DMS53 (cell line): ENCODE data around the gene MAST4.

ENCODE experiments used
- DNase-seq: peaks from one replicate; lab custom pipeline; 2025; lab: John Stamatoyannopoulos, UW

Gene MAST4

DNA sequence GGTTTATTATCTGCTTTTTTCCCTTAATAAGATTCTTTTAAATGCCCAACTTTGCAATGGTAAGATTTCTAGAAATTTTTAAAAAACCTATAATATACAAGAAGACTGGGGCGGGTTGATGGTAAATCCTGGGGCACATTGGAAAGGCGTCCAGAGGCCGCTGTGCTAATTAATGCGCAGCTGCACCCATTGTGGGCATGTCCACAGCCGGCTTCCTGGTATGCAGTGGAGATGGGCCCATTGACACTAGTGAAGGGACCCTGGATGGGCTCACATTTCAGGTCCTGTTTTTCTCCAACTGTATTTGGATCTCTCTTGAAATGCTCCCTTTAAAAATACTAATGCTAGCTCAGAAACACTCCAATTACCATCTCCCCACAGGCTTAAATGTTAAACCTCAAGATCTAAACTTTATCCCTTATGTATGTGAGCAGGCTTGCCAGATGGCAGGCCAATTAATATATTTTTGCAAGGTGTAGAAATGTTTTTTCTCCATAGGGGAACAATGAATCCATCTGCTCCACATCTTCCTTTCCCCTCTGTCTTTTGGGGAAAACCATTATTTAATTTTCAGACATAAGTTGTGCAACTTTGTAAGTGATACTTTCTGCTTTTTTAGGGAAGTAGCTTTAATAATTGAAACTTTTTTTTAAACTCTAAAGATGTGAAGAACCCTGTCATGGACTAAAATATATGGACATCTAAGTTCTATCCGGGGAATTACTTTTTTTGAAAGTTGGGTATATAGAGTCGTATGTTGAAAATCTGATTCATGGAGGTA, 423.1 kb downstream of the MAST4 start:
- no peak for DNase-seq

DNA sequence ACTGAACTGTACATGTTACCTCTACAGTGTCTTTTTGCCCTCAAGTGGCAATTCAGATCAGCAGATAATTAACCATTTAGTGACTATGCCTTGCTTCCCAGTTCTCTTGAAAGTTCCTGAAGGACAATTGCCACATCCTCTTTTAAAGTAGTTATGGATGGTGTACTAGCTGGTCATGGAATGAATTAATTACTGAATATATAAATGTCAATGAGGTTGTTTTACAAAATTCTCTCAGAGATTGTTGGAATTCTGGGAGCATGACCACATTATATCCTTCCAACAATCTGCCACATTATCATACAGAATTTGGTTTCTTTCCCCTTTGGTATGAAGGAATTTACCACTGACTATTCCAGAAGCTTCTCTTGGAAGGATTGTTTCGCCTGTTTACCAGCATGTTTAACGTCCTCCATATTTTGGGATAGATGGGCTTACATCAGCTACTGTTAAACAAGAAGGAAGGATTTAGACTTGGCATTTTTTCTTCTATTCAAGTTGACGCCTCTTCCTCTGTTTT, 424.0 kb downstream of the MAST4 start:
- DNase-seq, result no peak

DNA sequence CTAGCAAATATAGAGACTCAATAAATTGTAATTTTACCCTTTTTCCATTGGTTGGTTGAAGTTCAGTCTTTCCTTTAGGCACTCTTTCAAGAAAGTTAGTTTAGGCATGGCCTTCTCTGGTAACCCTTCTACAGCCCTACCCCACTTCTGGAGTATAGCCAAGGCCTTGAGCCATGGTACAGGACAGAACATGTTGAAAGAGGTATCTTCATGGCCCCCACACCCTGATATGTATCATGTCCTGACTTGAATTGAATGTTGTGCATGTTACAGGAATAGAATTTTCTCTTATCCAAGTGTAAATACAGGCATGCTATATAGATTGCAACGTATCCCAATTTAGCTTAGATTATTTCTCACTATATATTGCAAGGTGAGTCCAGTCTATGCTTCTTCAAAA, 424.8 kb downstream of the MAST4 start:
- no peak for DNase-seq

DNA sequence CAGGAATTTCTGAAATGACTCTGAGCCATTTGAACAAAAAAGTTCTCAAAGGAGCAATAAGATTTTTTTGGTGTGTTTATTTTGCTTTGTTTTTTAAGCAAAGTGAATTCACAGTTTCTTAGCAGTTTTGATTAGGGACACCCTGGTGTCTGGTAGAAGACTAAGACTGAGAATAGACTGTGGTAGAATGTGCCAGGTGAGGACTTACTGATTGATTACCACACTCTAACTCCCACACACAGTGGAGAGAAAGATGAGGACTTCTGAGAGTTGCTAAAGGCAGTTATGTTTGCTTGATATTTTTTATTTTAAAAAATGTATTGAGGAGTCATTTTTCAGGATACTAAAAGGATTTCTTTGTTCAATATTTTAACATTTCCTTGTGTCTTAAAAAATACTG, 425.3 kb downstream of the MAST4 start:
- no peak for DNase-seq

DNA sequence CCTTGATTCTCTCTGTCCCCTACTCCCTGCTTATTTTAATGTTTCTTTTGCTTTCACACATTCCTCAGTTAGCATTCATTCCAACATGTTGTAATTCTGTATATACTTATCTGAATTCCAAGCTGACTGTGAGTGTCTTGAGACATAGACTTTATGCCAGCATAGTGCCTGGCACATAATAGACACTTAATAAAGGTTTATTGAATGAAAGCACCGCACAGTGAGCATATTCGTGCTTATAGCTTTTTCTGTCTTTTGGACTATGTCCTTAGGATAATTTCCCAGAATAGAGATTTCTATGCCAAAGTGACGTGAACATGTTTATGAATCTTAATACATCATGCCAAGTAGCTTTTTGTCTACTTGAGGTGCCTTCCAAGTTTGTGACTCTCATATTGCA, 425.8 kb downstream of the MAST4 start:
- DNase-seq, result no peak

DNA sequence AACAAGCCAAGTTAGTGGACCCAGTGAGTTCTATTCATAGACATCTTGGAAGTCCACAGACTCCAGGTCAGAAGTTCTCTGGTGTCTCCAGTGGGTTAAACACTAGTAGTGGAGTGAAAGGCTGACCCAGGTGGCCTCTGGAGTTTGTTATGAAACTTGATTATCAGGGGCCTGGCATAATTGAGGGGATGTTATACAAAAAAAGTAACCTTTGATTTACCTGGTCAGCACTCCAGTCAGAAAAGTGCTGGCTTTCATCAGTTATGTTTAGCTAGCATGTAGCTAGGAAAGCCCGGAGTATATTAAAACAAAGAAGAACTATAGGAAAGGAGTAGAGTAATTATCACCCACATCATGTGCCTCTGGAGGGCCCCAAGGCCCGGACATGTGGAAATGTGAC, 429.3 kb downstream of the MAST4 start:
- no peak for DNase-seq

DNA sequence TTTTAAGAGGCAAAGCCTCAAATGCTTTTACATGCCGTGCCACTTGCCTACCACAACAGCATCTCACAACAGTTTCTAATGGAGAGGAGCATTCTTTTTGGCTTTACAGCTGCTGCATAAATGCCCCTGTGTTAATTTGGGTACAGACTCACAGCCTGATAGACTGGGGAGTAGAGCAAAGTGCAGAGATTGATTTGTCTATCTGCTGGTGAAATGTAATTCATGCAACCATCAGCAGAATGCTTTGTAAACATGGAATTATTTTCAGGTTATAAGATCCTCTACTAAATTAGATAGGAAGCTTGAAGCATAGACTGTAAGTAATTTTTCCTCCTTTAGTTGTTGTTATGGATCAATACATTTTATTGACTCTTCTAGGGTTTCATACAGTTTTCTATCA, 430.1 kb downstream of the MAST4 start:
- DNase-seq, result no peak

DNA sequence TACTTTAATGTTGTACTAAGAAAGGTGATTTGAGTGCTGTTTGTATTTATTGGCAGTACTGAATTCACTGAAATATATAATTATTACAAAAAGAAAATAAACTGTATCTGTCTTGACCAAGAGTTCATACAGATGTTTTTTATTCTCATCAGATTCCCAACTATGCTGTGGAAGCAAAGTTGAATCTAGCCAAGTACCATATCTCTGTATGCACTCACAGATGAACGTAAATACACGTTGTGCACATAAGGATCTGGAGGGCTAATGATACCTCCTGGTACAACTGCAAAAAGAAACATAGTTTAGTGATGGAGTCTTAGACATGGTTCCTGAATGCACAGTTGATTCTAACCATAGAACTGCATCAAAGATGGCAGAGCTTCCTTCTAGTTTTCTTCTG, 431.0 kb downstream of the MAST4 start:
- no peak for DNase-seq

DNA sequence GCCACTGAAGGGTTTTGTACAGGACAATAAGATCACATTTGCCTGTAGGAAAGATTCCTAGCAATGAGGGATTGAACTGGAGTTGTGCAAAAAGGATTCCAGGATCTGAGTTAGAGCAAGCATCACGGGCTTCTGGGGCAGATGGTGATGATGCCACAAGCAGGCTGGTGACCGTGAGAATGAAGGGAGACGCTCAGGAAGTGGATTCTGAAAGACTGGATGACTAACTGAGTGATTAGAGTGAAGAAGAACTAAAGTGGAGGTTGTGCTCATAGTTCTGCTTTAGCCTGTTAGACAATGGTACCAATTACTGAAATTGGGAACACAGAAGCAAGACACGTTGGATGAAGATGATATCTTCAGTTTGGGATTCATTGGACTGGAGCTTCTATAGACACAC, 432.2 kb downstream of the MAST4 start:
- DNase-seq, result no peak

DNA sequence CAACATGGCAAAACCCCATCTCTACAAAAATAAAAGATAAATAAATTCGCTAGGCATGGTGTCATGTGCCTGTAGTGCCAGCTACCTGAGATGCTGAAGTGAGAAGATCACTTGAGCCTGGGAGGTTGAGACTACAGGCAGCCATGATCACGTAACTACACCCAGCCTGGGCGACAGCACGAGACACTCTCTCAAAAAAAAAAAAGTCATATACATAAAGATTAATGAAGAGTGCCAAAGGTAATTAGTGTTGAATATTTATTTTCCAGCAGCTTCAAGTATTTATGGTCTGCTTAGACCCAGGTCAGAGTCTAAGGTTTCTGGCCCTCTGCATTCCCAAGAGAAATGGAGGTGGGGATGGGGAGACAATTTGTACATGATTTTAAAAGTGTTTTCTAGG, 432.7 kb downstream of the MAST4 start:
- no peak for DNase-seq

DNA sequence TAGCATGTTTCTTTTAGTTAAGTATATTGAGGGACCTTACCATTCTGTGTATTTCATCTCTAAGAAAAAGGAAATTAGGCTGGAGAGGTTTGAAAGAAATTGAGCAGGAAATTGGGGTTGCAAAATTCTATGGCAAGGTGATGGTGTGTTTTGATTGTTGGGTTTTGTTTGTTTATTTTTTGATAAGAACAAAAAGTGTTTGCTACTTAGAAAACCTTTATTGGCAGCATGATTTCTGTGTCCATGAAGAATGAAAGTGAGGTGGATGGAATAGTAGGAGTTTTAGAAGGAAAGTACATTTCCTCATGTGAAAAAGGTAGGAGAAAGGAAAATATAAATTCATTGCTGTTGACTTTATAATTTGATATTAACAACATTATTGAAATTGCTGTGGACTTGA, 433.3 kb downstream of the MAST4 start:
- DNase-seq, result no peak

DNA sequence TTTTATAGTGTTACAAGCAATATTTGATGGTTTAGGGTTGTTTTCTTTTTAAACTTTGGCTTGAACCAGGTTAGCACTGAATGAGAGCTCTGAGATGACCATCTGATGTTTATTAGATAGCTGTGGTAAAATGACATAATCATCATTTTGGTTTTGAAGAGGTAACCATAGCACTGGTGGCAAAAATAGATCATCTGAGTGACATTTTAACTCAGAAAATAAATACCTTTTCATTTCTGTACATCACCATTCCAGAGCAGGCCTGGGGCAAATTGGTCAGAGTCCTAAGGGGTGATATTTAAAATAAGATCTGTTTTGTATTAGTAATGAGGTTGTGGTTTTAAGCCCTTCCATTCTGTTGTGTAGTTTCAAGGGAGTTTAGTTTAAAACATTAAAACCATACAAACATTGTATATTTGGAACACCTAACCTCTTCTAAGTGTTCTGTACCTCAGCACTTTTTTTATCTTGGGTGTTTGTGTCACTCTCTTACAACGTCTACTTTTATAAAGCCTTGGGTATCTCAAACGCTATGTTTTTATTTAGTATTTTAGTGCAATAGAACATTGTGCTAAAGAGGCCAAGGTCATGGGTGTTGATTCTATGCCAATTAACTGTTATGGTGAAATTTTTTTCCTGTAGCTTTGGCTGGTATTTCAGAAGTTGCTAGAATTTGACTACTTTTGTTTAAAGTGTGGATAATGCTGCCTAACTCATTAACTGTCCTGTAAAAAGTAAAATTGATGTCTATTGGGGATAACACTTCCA, 434.3 kb downstream of the MAST4 start:
- DNase-seq, result no peak

DNA sequence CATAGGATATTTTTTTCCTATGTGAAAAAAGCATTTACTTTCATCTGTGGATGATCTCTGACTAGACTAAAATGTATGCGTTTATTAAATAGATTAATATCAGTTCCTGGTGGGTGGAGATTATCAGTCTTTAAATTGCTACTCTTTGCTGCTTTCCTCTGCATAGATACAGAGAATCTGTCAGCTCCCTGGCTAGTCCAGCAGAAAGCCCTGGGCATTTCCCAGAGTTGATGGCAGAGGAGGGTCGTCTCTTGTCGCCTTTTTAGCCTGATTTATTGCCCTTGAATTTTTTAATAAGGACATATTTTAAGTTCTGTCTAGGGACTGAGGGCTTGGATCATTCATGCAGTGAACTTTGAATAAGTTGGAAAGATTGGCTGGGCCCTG, 434.9 kb downstream of the MAST4 start:
- DNase-seq, result no peak

DNA sequence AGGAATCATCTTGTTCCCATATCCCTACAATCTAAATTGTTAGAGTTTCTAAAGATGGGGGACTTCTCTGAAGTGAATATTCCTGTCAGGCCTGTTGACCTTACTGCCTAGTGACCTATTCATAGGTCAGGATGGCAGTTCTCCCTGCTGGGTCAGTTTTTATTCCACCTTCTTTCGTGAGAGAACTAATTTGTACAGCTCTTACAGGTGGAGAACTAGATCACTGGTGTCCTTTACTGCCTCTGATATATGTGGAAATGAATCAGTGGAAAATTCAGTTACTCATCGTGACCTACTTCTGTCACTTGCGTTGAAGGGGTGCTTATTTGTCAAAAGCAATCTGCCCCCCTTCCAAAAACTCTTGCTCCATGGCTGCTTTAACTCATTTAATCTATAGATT, 435.5 kb downstream of the MAST4 start:
- no peak for DNase-seq

DNA sequence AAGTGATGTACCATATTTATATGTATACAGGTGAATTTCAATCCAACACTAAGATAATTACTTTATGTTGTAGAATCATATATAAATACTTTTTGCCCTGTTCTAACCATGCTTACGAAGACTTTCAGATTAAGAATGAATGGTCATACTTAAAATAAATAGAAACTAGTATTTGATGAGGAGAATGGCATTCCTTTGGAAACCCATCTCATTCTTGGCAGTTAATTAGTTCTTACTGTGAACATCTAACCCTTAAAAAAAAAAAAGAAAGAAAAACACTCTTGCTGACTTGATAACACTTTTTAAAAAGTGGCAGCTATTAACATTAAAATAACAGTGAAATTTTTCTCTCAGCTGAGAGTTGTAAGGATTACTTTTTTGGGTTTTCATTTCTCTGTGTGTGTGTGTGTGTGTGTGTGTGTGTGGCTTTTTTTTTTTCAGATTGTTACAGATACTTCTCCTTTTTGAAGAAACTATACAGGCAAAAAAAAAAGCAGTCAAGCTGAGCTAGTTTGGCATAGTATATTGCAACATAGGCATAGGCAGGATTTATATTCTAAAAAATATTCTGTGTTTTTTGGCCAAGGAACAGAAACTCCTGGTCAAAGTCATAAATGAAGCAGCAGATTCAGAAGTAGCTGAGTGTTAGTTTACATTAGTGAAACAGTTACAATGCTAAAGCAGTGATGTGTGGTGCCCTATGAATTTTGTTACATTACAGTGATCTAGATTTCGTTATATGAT, 436.9 kb downstream of the MAST4 start:
- DNase-seq, result no peak

DNA sequence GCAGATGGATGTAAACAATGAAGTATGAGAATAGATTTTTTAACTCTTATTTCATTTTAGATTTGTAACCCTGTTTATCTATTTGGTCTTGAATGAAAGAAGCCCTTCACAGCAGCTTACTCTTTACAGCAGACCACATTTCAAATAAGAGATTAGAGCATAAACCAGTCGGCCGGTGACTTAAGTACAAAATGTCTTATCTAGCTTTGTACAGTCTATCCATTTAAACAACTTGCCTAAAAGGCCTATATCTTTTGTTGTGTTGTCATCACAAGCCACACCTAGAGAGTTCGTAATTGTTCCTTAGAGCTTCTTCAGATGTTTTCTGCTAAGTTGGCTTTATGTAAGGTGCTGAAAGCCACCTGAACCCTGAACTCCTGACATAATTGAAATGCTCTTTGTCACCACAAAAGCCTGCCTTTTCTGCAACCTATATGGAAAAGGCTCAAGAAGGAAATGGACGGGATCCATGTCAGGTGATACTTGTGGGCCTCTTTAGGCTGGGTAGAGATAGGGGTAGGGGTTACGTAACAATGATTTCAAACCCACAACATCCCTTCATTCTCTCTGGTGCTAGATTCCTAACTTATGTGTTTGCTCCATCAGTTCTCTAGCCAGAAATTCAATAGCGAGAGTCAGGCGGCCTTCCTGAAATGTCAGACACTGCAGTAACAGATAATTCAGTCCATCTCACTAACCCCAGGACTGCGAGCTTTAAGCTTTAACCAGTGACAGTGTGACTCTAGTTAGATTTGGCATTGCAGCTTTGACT, 437.9 kb downstream of the MAST4 start:
- DNase-seq, result no peak

DNA sequence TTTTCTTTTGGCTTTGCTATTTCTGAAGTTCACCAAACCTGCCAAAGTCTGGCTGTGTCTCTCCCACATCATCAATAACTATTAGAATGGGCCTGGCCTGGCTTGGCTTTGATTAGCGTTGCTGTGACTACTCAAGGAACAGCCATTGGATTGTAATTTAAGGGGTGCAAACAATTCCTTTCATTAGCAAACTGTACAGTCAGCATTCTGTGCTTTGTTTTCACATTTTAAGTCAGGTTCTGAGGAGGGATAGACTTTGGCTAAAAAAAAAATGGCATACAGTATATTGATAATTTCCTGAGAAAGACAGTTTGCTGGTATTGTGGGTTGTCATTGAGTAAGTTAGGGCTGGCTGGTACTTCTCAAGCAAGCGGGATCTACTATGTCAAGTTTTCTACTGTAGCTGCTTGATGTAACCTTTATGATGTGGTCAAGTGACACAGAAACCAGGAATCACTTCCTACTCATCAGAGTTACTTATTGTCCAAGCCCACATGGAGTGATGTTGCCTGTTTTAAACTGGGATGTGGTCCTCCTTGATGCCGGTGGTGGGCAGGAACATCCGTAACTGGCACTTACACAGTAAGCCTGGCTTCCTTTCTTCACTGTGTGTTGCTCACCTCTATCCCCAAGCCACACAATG, 439.0 kb downstream of the MAST4 start:
- DNase-seq, result no peak

DNA sequence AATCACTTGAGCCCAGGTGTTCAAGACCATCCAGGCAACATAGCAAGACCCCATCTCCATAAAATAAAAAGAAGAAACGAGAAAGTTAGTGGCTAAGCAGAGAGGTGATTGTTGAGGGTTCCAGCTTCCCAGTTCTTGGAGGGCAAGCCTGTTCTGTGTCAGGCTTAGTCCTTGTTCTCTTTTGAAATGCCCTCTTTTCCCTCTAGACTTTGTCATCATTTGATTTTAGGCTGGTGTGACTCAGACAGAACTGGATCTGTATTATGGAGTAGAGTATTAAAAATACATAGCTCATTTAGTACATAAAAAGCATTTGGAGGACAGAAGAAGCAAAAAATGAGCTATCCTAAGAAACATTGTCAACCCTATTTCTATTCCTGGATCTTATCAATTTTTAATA, 441.0 kb downstream of the MAST4 start:
- DNase-seq, result no peak

DNA sequence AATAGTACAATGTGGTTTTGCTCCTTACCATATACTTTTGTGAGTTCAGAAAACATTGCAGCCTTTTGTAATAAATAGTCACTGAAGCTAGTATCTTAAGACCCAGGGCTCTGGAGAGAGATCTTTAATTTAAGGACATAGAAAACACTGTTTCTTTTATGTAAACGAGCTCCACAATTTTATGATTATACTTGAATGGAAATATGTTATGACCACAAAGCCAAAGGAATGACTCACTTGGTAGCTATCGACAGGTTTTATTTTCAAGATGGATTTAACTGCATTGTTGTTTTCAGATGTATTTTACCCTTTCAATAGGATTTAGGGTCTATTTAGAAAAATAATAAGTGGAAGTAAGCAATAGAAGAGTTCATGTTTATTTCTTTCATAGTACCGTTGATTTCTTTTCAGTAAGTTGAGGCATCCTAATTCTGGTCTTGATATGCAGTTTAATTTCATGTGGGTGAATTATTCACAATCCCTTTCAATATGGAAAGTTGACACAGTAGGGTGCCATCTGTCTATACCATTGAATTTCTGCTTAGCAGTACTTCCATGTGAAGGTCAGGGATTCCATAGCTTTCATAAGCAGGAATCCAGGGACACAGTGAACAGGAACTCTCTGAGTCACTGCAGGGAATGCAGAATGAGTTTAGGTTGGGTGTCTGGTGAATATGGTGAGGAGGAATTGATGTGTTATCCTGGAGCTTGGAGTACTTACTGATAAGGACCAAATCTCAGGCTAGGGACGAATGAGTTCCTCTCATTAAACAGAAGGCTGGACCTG, 442.8 kb downstream of the MAST4 start:
- DNase-seq, result no peak

DNA sequence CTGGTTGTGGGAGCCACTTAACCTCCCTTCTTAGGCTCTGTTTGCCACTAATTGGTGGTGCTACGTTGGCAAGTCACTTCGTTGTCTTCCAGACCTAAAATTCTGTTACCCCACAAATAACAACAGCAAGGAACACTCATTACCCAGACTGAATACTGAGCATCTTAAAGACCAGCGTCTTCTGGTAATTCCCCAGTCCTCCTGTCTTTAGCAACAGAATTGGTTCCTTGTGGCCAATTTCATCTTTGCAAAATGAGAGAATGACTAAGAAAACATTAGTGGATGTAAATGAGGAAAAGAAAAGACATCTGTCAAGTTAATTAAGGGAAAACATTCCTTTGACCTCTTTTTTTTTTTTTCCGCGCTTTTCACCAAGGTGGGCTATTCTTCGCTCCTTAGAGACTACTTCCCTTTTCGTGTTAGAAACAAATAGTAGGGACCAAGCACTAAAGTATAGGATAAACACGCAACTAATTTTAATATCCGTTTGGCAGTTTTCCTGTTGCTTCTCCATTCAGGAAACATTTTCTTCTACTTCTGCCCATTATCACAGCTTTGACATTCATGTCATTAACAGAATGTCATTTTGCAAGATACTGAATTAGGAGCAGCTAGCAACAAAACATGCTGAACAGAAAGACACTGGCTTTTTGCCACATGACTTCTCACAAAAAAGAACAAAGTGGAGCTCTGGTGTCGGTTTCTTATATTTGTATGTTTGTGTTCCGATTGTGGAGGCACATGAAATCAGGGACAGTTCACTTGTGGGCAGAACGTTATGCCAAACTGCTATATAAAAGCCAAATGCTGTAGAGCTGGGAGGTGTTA, 446.2 kb downstream of the MAST4 start:
- DNase-seq, result no peak
